Caki2 (cell line): Measurements from ENCODE around the gene SYCP2. TPM values are rescaled to one million over a fixed set of nuclear protein-coding genes. Genes with fewer than 3 reads are reported as not detected.

Experiments used
- DNase-seq: peaks from one replicate; pipeline ENCODE4 v3.0.0-alpha.2; 2015; ENCODE audit warnings: low read depth
- in situ Hi-C: cut with HindIII; loops from 2 replicates; pipeline ENCODE4 v1.10.0; 2016; ENCODE audit warnings: low sequenced_read_pairs, low pct_unique_long_range_greater_than_20kb, mixed read lengths
- total RNA-seq: library from RNA; depleted of rRNA; stranded (reverse); fragments of >200 nt; shearing (Covaris generic); gene quantifications from 2 replicates; pipeline ENCODE4 v1.2.3, GENCODE V29; 2014; ENCODE audit warnings: low replicate concordance

SYCP2 gene
- total RNA-seq, 1 experiment from 2014 or later = 23.6 TPM

DNA sequence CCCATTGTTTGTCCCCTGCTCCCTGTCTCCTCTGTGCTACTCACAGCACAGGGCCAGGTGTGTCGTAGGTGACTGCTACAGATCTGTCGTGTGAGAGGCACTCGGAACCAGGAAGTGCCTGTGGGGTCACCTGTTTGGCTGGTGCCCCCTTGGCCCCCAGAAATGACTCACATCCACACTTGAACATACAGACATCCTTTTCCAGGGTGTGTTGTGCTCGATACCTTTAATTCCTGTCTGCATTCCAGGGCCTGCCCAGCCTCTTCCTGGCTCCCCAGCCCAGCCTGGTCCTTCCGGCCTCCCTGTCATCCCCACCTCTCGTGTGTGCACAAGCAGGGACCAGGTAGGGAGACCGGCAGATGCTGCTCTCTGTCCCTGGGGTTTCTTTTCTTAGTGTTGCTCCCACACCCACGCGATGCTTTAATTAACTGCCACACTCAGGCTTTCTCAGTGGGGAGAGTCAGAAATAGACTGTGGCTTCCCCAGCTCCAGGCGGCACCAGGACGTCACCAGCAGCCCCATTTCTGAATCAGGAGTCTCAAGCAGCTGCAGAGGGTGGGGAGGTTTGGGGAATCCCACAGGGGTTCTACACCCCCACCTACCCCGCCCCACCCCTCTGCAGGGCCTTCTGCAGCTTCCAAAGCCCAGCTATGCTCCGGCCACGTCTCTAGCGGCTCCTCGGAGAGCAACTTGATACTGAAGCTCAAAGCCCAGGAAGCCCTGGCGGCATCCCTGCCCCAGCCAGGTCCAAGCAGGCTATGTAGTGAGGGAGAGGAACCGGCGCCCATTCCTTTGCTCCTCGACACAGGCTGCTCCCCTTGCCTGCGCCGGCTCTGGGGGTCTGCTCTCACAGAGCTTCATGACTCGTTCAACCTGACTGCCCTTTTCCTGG lies 102.2 kb downstream of the SYCP2 start:
- no peak for DNase-seq

DNA sequence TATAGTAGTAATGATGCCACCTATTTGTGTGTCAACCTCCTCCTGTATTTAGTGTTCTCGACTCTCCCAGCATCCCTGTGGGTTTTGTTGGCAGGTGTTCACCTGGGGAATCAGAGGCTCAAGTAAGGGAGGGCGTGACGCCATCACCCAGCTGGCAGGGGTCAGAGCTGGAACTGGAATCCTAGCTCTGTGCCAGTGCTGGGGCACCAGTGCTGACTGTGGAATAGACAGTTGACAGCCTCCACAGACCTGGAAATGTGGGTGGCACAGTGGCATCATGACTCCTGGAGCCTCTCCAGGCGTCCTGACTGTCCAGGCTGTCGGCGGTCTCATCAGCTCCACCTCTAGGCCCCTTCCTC lies 102.8 kb downstream of the SYCP2 start:
- DNase-seq = no peak
- in situ Hi-C loops = no loop called here

More for the DNA sequence above, 102.2 kb downstream of the SYCP2 start:
- in situ Hi-C loops = no loop called here

DNA sequence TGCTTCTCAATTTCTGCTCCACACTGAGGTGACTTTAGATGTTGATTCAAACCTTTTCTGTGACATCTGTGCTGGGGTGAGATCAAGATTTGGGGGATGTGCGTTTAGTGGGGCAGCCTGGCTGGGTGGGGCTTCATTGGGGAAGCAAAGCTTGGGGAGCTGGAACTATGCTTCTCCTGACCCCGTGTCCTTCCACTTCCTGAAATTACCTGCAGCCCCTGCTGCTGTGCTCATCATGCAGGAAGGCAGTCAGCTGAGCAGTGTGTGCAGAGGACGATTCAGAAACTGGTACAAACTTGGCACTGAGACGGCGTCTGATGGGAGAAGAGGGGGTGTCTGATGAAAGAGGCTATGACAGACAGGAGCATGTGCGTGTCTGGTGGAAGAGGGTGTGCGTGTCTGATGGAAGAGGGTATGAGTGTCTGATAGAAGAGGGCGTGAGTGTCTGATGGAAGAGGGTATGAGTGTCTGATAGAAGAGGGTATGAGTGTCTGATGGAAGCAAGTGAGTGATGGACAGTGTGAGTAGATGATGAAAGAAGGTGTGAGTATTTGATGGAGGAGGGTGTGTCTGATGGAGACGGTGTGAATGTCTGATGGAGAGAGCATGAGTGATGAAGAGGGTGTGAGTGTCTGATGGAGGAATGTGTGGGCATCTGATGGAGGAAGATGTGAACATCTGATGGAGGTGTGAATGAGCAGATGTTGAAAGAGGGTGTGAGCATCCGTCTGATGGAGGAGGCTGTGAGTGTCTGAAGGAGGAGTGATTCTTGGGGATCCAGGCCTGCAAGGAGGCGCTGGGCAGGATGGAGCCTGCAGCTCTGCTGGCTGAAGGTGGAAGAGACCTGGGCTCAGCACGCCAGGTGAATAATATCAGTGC lies 103.4 kb downstream of the SYCP2 start:
- no peak for DNase-seq
- in situ Hi-C loops = no loop called here

DNA sequence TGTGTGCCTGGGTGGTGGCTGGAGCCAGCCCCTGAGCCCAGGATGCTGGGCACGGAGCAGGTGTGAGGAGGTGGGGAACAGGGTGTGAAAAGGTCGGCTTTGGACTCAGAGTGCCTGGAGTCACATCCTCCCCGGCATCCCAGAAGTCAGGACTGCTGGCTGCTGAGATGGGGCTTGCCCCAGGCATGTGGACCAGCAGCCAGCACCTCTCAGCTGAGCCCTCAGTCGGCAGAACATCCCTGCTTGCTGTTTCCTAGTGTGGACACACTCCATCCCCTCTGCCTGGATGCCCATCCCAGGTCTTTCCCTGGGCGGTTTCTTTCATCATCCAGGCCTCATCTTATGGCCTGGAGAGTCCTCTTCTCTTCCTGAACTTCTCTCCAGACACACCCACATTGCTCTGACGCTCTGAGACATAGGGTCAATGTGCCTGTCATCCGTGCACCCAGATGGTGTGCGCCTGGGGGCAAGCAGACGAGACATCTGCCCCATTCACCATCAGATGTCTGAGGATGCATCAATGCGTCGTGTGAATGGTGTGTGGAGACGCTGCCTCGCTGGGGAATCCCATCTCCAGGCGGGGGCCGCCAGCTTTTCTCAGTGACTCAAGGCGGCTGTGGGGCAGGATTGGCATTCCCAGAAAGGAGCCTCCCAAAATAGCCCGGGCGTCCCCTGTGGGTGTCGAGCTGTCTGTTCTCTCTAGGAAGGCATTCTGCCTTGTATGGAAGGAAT lies 104.2 kb downstream of the SYCP2 start:
- no peak for DNase-seq
- in situ Hi-C loops = no loop called here

DNA sequence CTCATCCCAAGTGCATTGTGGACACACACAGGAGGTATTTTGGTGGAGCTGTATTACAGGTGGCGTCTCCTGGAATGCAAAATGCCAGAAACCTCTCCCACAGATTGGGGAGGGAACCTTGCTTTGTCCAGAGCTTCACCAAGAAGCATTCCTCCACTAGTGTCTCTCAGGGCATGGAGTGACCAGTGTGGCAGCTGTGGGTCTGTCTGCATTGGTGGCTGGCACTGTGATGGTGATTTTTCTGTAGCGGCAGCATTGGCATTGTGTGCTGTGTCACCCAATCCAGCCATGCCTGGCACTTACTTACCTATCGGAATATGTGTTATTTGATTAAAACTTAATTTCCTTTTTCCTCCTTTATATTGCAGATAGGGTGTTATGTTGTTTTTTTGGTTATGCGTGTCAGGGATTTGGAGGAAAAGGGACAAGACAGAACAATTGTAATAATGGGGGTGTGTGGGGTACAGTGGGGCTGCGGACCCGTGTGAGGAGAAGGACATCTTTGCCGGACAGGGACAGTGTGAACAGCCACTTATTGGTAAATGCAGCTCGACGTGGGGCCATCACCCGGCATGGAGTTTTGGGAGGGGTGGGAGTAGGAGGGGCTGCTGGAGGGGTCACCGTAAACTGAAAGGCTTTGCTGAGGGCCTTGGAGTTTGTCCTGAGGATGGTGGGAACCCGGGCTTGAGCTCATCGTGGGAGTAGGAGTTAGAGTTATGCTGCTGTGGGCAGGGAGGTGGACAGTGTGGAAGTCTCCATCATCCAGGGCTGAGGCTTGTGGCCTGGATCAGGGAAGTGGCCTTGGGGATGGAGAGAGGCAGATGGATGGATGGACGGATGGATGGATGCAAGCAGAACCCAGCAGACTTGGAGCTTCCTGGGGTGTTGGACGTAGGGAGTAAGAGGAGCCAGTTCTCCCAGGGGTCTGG lies 105.0 kb downstream of the SYCP2 start:
- in situ Hi-C loops = no loop called here
- DNase-seq = no peak

DNA sequence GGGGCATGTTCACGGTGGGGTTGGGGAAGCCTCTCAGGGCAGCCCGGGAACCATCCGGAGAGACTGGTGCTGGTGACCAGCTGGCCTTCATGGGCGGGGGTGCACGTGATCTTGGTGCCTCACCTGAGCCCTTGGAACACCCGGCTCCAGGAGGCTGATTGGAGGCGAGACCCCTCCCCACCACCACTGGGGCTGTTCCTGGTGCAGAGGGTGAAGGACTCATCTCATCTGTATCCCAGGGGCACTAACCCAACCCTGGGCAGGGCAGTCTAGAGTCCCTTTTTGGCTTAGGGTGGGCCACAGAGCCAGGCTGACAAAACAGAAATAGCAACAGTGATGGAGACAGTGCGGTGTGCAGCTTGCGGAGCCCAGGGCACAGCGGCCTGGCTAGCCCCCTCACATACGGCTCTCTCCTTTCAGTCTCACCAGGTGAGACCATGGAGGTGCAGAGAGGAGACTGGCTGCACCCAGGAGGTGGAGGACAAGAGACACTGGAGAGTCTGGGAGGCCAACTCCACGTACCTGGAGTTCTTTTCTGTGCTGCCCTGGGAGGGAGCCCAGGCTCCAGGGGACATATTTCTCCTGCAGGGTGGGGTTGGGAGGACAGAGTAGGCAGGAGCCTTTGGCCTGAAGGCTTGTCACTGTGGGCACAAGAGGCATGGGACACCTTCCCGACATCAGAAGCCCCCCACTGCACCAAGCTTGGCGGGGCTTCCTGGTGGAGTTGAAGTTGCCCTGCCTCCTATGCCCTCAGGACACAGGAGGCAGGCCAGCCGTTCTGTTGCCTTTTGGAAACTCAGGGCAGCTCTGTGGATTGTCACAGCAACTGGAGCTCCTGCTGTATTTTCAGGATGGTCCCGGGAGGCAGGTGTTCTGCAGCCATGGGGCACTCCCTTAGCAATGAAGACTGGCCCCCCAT lies 106.0 kb downstream of the SYCP2 start:
- no peak for DNase-seq
- in situ Hi-C loops = no loop called here

DNA sequence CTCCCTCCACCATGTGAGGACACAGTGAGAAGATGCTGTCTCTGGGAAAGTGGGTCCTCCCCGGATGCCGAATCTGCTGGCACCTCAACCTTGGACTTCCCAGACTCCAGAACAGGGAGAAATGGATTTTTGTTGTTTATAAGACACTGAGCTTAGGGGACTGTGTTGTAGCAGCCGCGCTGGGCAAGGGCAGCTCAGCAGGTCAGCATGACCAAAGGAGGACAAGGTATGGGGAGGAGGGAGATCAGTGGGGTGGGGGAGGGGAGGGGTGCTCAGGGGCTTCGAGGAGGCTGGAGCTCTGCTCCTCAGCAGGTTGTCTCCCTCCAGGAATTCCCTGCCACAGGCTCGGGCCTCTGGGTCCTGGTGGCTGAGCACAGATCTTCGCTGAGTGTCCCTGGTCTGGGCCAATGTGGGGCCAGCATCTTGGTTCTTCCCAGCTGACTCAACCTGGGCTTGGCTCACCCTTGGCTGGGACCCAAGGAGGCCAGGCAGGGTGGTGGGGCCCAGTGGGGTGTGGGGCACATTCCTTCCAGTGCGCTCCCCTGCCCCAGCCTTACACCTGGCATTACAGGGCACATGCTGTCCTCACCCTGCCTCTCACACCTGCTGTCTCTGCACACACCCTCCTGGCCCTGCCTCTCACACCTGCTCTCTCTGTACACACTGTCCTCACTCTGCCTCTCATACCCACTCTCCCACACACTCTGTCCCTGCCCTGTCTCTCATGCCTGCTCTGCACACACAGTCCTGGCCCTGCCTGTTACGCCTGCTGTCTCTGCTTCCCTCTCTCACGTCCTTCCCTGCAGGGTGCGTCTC lies 107.3 kb downstream of the SYCP2 start:
- in situ Hi-C loops = no loop called here
- DNase-seq = no peak

DNA sequence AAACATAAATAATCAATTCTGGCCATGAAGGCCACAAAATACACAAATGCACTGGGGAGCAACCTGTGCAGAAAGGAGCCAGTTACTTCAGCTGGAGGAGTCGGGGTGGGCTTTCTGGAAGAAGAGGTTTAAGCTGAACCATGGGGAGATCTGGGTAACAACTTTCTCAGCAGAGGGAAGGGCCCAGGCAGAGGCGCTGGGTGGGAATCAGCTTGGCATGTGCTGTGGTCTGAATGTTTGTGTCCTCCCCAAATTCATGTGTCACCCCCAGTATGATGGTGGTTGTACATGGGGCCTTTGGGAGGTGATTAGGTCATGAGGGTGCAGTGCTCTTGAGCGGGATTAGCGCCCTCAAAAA lies 107.9 kb downstream of the SYCP2 start:
- in situ Hi-C loops = no loop called here

DNA sequence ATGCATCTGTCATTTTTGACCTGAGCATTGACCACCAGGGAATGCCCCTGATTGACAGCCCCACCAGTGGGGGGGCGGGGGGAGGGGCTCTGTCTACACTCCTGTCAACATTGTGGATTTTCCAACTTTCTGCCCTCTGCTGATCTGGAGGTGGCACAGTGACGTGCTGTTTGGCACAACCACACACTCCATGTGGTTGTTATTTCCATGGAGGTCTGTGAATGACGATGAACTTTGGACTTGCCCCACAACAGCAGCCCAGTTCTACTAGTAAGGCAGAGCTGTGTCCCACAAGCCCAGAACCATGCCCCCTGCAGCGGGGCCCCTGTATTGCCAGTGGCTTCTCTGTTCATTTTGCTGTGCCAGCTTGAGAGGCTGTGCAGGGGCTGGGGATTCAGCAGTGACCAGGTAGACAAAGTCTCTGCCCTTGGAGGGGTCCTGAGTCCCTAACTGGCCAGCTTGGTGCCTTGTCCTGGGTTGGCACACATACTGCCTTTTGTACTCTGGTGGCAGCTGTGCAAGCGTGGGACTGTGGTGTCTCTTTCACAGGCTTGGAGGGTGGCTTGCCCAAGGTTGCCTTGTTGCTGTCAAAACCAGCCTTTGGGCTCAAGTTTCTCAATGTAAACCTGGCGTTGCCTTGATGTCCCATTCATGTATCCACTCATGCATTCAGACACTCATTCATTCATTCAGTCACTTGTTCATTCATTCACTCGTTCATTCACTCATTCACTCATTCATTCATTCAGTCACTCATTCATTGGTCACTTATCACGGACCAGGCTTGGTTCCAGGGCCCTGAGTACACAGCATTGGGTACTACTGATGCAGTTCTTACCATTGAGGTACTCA lies 108.5 kb downstream of the SYCP2 start:
- in situ Hi-C loops = no loop called here
- DNase-seq = no peak

More for the DNA sequence above, 107.9 kb downstream of the SYCP2 start:
- DNase-seq = no peak

DNA sequence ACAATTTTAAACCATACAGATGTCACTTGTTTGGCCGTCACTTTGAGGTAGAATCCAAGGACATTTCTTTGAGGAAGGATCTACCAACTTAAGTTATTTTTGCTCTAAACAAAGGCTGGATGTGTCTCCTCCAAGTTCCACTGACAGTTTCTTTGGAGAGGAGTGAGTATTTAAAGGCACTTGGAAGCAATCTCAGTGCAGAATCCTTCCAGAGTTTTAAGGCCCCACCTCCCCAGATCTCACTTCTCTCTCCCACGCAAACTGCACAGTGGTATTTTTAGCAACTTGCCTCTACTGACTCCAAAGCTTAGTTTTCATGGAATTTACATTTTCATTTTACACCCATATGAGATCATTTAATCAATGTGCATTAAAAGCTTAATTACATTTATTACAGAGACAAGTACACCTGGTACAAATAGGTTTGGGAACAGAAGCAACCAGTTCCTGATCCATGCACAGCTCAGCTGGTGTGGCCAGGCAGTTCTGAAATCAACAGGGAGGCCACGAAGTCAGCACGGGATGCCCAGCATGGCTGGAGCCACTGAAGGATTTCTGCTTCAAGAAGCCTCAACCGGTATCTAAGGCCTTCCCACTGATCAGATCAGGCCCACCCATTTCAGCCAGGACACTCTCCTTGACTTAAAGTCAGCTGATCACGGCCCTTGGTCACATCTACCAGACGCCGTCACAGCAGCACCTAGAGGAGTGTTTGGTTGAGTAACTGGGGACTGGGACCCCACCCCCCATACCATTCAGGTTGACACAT lies 109.8 kb downstream of the SYCP2 start:
- in situ Hi-C loops = no loop called here
- DNase-seq = no peak

DNA sequence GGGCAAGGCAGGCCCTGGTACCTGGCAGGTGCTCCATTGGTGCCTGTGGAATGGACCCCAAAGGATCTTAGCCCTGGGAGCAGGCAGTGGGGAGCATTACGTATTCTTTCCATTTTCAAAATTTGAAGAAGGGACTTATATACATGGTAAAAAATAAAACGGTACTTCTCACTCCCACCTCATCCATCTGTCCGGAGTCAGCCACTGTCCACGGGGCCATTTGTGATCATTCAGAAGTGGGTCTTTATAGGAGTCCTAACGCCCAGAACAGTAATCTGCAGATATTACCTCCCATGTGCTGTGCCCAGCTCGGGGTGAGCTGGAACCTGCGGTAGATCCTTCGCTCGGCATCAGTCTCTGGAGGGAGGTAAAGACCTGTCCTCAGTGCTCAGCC lies 110.4 kb downstream of the SYCP2 start:
- no peak for DNase-seq
- in situ Hi-C loops = no loop called here

DNA sequence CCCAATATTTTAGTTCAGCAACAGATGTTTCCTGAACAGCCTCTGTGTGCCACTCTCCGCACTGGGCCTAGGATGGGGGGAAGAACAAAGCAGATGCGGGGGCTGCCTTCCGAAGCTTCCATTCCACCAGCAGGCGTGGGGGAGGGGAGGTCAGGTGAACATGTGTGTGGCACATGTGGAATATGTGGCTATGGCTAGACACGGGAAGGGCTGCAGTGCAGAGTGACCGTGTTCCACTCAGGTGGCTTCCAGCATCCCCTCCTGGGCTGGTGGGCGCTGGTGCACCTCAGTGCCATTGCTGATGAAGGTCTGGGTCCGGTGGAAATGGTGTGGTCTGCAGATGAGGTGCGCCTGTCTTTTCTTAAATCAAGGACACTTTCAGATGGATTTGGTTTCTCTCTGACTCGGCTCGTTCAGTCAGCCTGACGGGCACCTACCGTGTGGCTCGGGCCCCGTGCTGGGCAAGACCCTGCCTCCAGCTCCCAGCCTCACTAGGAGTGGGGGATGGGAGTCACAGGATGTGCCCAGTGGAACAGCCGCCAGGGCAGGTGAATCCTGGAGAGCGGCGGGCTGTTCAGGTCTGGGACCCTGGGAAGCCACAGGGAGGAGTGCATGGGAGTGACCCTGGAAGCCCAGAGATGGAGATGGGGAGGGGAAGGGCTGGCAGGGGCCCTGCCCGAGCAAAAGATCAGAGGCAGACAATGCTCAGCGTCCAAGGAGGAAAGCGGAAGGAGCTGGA lies 111.0 kb downstream of the SYCP2 start:
- DNase-seq = no peak
- in situ Hi-C loops = no loop called here

DNA sequence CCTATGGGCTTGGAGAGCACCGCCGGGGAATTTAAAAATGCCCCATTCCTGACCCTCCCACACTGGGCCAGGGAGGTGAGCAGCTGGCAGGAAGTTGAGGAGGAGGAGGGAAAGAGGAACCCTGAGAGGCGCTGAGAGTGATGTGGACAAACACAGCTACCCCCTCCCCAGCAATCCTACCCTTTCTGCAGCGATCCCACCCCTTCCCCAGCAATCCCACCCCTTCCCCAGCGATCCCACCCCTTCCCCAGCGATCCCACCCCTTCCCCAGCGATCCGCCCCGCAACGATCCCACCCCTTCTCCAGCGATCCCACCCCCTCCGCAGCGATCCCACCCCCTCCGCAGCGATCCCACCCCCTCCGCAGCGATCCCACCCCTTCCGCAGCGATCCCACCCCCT lies 111.6 kb downstream of the SYCP2 start:
- in situ Hi-C loops = no loop called here
- no peak for DNase-seq

DNA sequence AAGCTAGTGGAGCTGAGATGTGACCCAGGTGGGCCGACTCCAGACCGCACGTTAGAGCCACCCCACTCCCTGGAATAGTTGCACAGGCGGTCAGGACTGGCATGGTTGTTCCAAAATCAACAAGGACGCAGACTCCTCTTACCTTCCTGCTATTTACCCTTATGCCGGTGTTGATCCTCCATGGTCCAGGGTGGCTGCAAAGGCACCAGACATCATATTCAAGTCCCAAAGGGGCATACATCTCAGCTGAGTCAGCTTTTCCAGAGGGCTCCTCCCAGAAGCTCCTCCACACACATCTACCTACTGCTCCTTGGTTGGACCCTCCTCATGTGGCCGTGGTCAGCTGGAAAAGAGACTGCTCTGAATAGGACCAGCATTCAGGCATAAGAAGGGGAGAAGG lies 112.2 kb downstream of the SYCP2 start:
- no peak for DNase-seq
- in situ Hi-C loops = no loop called here
